PFSK-1 (cell line): ENCODE data around the gene SGIP1.

Experiments used
- FOXP2 ChIP-seq: optimal IDR thresholded peaks from 2 replicates; pipeline ENCODE3; 2011; ENCODE audit warnings: borderline replicate concordance, control low read depth, inconsistent platforms; ENCODE audit not compliant: insufficient read depth; ENCODE audit errors: extremely low read length, extremely low read depth
- POLR2AphosphoS5 ChIP-seq: IDR thresholded peaks from 2 replicates; pipeline ENCODE4 v1.6.1; 2012; ENCODE audit warnings: low read depth, mild to moderate bottlenecking, control low read depth, low read length, moderate library complexity
- SIN3A ChIP-seq: IDR thresholded peaks from 2 replicates; pipeline ENCODE4 v1.6.1; 2012; ENCODE audit warnings: mild to moderate bottlenecking, low read length, moderate library complexity, borderline replicate concordance; ENCODE audit not compliant: insufficient read depth
- TAF1 ChIP-seq: IDR thresholded peaks from 2 replicates; pipeline ENCODE4 v1.6.1; 2012; ENCODE audit warnings: low read length, control low read depth, borderline replicate concordance; ENCODE audit not compliant: insufficient read depth
- TF ChIP-seq, protein P1 (sequence below), 2 experiments: IDR thresholded peaks; 2 replicates each; pipeline versions ENCODE4 v1.6.1 to v1.8.0; 2011 to 2012; ENCODE audit warnings: low read depth in 2 of 2, low read length in 2 of 2, control low read depth in 1 of 2, inconsistent platforms in 1 of 2, mild to moderate bottlenecking in 1 of 2, moderate library complexity in 1 of 2; ENCODE audit not compliant: insufficient read depth in 1 of 2

The SGIP1 gene

DNA sequence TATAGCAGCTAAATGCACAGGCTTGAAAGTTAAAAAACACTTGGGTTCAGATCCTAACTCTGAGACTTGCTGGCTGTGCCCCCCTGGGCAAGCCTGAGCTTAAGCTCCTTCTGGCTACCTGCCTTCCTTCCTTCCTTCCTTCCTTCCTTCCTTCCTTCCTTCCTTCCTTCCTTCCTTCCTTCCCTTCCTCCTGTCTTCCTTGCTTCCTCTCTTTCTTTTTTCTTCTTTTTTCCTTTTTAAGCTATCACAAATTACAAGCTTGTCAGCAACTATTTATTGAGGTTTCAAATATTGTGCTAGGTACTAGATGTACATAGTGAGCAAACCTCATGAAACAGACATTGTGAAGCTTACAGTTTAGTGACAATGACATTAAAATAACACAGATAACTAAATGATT lies 15.1 kb downstream of the SGIP1 start:
- TF ChIP-seq, protein P1, sequence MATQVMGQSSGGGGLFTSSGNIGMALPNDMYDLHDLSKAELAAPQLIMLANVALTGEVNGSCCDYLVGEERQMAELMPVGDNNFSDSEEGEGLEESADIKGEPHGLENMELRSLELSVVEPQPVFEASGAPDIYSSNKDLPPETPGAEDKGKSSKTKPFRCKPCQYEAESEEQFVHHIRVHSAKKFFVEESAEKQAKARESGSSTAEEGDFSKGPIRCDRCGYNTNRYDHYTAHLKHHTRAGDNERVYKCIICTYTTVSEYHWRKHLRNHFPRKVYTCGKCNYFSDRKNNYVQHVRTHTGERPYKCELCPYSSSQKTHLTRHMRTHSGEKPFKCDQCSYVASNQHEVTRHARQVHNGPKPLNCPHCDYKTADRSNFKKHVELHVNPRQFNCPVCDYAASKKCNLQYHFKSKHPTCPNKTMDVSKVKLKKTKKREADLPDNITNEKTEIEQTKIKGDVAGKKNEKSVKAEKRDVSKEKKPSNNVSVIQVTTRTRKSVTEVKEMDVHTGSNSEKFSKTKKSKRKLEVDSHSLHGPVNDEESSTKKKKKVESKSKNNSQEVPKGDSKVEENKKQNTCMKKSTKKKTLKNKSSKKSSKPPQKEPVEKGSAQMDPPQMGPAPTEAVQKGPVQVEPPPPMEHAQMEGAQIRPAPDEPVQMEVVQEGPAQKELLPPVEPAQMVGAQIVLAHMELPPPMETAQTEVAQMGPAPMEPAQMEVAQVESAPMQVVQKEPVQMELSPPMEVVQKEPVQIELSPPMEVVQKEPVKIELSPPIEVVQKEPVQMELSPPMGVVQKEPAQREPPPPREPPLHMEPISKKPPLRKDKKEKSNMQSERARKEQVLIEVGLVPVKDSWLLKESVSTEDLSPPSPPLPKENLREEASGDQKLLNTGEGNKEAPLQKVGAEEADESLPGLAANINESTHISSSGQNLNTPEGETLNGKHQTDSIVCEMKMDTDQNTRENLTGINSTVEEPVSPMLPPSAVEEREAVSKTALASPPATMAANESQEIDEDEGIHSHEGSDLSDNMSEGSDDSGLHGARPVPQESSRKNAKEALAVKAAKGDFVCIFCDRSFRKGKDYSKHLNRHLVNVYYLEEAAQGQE (IDR thresholded peaks at IDR 0.05; ENCODE audit: insufficient read depth in 1 of 2, low read depth in 2 of 2, low read length in 2 of 2): no peak
- TF ChIP-seq POLR2AphosphoS5 (no peak), TAF1 (no peak), SIN3A (no peak), FOXP2 (no peak)

DNA sequence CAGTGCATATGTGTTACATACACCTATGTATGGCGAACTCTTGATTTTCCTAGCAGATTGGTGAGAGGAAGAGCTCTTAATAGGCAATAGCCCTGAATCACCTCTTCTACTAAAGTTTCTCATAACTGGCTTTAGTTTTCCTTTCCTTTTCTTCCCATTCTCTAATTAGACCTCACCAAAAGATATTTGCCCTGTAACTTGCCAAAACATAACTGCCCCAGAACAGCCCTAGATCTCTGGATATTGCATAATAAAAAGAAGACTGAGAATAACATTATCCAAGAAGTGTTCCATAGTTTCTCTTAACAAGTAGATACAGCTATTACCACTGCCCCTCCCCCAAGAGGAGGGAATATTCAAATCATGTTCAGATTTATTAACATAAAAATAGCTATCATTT lies 16.3 kb downstream of the SGIP1 start:
- TF ChIP-seq, protein P1 (IDR thresholded peaks at IDR 0.05; ENCODE audit: insufficient read depth in 1 of 2, low read depth in 2 of 2, low read length in 2 of 2): no peak
- TF ChIP-seq FOXP2 (no peak), TAF1 (no peak), POLR2AphosphoS5 (no peak), SIN3A (no peak)

DNA sequence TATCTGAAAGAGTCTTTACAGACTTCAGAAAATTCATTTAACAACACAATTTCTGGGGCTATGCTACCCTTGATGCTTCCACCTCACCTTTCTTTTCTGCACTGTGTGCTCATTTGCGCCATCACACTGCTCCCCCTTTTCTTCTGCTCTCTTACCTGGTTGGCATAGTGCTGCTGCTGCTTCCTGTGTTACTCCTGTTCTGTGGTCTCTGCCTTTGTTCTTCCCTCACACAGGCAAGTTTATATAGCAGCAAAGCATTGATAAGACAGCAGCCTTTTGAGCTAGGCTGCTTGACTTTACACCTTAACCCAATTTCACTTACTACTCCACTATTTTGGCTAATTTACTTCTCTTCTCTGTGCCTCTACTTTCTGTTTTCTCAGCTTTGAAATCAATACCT lies 18.3 kb downstream of the SGIP1 start:
- no peak for TF ChIP-seq FOXP2
- no peak for TF ChIP-seq POLR2AphosphoS5
- TF ChIP-seq SIN3A: no peak

DNA sequence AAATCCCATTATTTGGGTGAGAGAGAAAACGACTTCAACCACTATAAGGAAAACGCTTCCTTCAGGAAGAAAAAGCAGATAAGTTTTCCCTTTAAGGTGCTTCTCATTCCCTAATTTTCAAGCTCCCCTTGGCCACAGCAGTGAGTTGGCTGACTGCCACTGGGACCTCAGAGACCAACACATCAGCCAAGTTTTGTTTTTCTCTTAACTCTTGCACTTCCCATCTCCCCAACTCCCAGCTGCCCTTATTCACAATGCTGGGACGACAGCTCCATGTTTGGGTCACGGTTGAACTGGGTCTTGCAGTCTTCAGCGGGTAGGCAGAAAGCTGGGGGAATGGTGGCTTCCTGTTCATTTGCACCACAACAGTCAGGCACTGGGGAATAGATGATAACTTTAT lies 18.9 kb downstream of the SGIP1 start:
- TF ChIP-seq, protein P1 (IDR thresholded peaks at IDR 0.05; ENCODE audit: insufficient read depth in 1 of 2, low read depth in 2 of 2, low read length in 2 of 2): no peak
- TF ChIP-seq SIN3A (no peak), FOXP2 (no peak), TAF1 (no peak), POLR2AphosphoS5 (no peak)

DNA sequence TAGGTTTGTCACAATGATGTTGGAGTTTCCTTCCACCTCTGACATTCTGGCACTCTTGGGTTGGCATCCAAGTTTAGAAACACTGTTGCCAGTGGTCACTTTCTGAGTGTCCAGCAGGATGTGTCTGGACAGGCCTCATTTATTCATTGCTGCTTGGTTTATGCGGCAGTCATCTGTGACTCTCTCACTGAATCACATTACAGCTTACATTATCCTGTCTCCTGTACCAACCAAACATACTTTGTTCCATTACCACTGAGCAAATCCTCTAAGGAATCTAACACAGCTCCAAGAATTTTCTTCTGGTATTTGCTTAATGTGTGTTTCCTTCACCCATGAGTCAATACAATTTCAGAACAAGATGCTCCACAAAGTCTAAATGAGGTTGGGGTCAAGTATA lies 19.9 kb downstream of the SGIP1 start:
- TF ChIP-seq TAF1: no peak
- TF ChIP-seq POLR2AphosphoS5: no peak
- TF ChIP-seq SIN3A: no peak
- TF ChIP-seq, protein P1 (IDR thresholded peaks at IDR 0.05; ENCODE audit: insufficient read depth in 1 of 2, low read depth in 2 of 2, low read length in 2 of 2): no peak
- no peak for TF ChIP-seq FOXP2

DNA sequence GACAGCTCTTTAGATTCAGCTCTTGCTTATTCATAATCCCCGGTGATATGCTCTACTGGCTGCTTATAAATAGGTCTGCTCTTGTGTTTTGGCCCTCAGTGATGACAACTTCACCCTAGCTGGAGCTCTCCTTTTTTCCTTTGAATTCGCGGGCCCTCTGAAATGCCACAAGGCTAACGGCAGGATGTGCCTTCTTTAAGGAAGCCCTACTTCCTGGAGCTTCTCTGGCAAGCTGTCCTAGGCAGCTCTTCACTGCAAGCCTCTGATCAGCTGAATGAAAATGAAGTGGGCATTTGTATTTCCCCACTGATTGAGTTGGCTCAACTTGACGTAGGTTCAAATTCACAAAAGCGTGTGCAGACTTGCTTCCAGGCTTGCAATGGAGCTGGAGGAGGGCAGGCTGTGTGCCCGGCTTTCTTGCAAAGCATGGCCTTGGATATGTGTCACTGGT lies 22.2 kb downstream of the SGIP1 start:
- TF ChIP-seq SIN3A (no peak), TAF1 (no peak)
- TF ChIP-seq, protein P1 (IDR thresholded peaks at IDR 0.05; ENCODE audit: insufficient read depth in 1 of 2, low read depth in 2 of 2, low read length in 2 of 2): peak in 1 of 2 experiments; percentile 51; a peak in 1 of 4 replicates
